Common myeloid progenitor, CD34-positive (primary cell): ENCODE data around the gene NEDD8.
A peak's percentile ranks its signal among the peaks of the same experiment; 100 is the strongest.

Experiments used
- CTCF ChIA-PET: fragments of 350-600 bp; sonication (Branson Sonifier 250); formaldehyde crosslinking; loops from one replicate; lab custom pipeline; 2021; ENCODE audit warnings: antibody characterized with exemption; lab: Charles Lee
- POLR2A ChIA-PET: fragments of 350-600 bp; sonication (Branson Sonifier 250); formaldehyde crosslinking; loops from one replicate; lab custom pipeline; 2021; ENCODE audit warnings: antibody characterized with exemption; lab: Charles Lee
- DNase-seq, 3 donors: peaks; one replicate each; pipeline versions ENCODE4 v3.0.0 to v3.0.0-alpha.2; 2013
- H3K27ac ChIP-seq, 2 experiments: 1 replicate in 1 of 2; 2 replicates in 1 of 2; pipeline ENCODE4 v1.7.0; 2013; ENCODE audit warnings: inconsistent platforms in 2 of 2, low read length in 2 of 2, mild to moderate bottlenecking in 2 of 2, low read depth in 1 of 2, moderate library complexity in 1 of 2; ENCODE audit not compliant: severe bottlenecking in 2 of 2, insufficient read depth in 1 of 2, poor library complexity in 1 of 2
- H3K27me3 ChIP-seq, 5 experiments: replicated peaks in 2 of 5; 1 replicate in 3 of 5; 2 replicates in 2 of 5; pipeline versions ENCODE4 v1.6.1 to v1.7.0; 2013; ENCODE audit warnings: low read length in 4 of 5, mild to moderate bottlenecking in 2 of 5, moderate library complexity in 2 of 5, inconsistent platforms in 1 of 5; ENCODE audit not compliant: insufficient read depth in 5 of 5, control insufficient read depth in 4 of 5
- H3K36me3 ChIP-seq, 4 experiments: 1 replicate in 2 of 4; 2 replicates in 2 of 4; pipeline versions ENCODE4 v1.6.1 to v1.7.0; 2013; ENCODE audit warnings: low read length in 3 of 4, control low read depth in 1 of 4, mild to moderate bottlenecking in 1 of 4; ENCODE audit not compliant: control insufficient read depth in 4 of 4, insufficient read depth in 4 of 4
- H3K4me1 ChIP-seq, 4 experiments: 1 replicate in 3 of 4; 2 replicates in 1 of 4; pipeline versions ENCODE4 v1.6.1 to v1.7.1; 2013; ENCODE audit warnings: low read length in 3 of 4, mild to moderate bottlenecking in 3 of 4, control low read depth in 1 of 4, inconsistent platforms in 1 of 4, moderate library complexity in 1 of 4; ENCODE audit not compliant: control insufficient read depth in 4 of 4, insufficient read depth in 4 of 4; ENCODE audit errors: control extremely low read depth in 1 of 4
- H3K4me3 ChIP-seq, 7 experiments: 1 replicate in 4 of 7; 2 replicates in 3 of 7; pipeline versions ENCODE4 v1.5.1 to v1.7.0; 2013; ENCODE audit warnings: mild to moderate bottlenecking in 7 of 7, low read length in 6 of 7, moderate library complexity in 6 of 7, inconsistent platforms in 2 of 7, low read depth in 2 of 7, control low read depth in 1 of 7; ENCODE audit not compliant: insufficient read depth in 4 of 7, control insufficient read depth in 1 of 7; ENCODE audit errors: extremely low read depth in 1 of 7
- H3K9me3 ChIP-seq, 5 experiments: 1 replicate in 4 of 5; 2 replicates in 1 of 5; pipeline versions ENCODE4 v1.6.1 to v1.7.1; 2013; ENCODE audit warnings: low read length in 4 of 5, mild to moderate bottlenecking in 2 of 5, inconsistent platforms in 1 of 5, low read depth in 1 of 5, moderate library complexity in 1 of 5; ENCODE audit not compliant: control insufficient read depth in 4 of 5, insufficient read depth in 2 of 5; ENCODE audit errors: control extremely low read depth in 1 of 5
- WGBS: methylation state at CpG from one replicate; pipeline ENCODE4 v1.1.5; 2013; ENCODE audit not compliant: insufficient coverage; 5-methylcytosine and 5-hydroxymethylcytosine counted together

NEDD8 gene

DNA sequence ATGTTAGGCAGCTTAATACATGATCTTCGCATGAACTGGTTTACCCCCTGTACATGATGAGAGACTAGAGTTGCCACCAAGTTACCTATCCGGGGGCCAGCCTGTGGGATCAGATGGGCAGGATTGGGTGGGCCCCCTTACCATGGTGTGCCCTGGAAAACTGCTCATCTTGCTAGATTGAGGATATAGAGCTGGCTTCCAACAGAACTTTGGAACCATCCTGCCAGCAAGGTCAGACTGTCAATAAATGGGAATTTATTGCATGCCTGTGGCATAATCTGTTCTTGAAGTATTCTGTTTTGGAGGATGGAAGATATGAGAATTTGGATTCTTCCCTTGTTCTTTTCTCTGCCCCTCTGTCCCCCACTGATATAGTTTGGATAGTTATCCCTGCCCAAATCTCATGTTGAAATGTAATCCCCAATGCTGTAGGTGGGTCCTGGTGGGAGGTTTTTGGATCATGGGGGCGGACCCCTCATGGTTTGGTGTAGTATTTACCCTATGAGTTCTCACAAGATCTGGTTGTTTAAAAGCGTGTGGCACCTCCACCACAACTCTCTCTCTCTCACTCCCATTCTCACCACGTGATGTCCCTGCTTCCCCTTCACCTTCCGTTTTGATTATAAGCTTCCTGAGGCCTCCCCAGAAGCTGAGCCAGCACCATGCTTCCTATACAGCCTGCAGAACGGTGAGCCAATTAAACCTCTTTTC, 33.2 kb downstream of the NEDD8 start:
- WGBS: 89% methylated on average over 5 of the region's 7 CpGs
- POLR2A ChIA-PET: no interaction called here
- no peak for DNase-seq
- Histone ChIP-seq H3K4me1 (peaks cover 4 to 32% (median 25%) of the 10 kb centered on the region in 4 experiments), H3K4me3 (no peak overlapping the region), H3K27ac (no peak overlapping the region), H3K9me3 (peaks cover 0 to 4% (median 0%) of the 10 kb centered on the region in 5 experiments), H3K27me3 (no peaks in the 10 kb centered on the region), H3K36me3 (peaks cover 6 to 22% (median 12%) of the 10 kb centered on the region in 4 experiments)
- CTCF ChIA-PET: interaction anchor here (1.5 to 1.8 kb wide), 2 partner anchors 10 to 17 kb away, joined by 4 to 6 read pairs; partner anchors contain the start of gene MDP1

DNA sequence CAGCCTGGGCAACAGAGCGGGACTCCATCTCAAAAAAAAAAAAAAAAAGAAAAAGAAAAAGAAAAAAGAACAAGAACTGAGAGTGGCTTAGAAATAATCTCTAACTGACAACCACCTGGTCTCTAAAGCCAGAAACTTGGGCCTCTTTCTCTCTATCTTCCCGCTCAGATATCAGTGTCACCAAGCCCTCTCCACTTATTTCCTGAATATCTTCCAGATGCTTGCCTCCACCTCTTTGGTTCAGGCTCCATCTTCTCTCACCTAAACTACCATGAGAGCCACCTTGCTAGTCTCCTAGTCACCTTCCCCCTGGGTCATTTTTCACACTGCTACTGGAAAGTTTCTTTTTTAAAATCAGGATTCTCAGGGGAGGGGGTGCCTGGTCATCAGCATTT, 35.1 kb downstream of the NEDD8 start:
- Histone ChIP-seq H3K4me3 (peak overlapping the region in 1 of 7 experiments; percentile 91), H3K9me3 (peaks cover 0 to 2% (median 0%) of the 10 kb centered on the region in 5 experiments), H3K4me1 (peaks cover 4 to 32% (median 25%) of the 10 kb centered on the region in 4 experiments), H3K36me3 (peaks cover 5 to 22% (median 13%) of the 10 kb centered on the region in 4 experiments), H3K27me3 (no peaks in the 10 kb centered on the region), H3K27ac (peak overlapping the region in 1 of 2 experiments; percentile 97)
- ChIA-PET POLR2A (interaction anchor here (0.9 to 2.8 kb wide), 2 partner anchors 16 to 35 kb away, joined by 3 to 25 read pairs; partner anchors contain the start of genes CHMP4A and IRF9), CTCF (interaction anchor here (1.1 to 1.8 kb wide), 4 partner anchors 11 to 37 kb away, joined by 3 to 6 read pairs (median 4); partner anchors contain the start of gene CHMP4A)
- 100% methylated on average over 1 of the region's 2 CpGs for WGBS
- DNase-seq: no peak

DNA sequence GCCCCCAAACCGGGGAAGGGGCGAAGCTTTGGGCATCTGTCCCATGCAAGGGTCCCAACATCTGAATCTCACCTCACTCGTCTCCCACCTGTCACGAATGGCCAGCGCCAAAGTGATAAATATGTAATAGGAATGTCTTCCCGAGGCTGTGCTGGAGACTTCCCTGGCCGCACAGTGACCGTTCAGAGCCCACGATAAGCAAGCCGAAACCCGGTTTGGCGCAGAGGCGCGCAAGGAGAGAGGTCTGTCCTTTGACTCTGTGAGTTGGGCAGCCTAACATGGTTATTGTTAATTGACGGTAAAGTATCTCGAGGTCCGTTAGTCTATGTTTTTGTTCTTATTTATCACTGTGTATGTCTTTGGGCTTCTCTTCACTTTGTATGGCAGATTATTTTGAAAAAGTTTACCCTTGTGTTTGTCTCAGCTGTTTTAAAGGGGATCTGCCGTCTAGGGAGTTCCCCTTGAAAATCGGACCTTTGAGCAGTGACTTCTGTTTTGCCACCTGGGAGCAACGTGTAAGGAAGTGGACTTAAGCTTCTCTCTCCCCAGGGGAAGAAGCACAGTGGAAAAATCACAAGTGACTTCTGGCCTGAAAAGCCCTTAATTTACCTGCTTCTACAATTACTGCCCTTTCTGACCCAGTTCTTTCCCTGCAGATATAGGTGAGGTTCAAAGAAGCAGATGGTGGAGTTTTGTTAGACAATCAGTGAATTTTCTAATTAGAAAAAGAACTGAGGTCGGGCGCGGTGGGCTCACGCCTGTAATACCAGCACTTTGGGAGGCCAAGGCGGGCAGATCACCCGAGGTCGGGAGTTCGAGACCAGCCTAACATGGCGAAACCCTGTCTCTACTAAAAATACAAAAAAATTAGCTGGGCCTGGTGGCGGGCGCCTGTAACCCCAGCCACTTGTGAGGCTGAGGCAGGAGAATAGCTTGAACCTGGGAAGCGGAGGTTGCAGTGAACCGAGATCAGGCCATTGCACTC, 35.8 kb downstream of the NEDD8 start:
- peak in 2 of 3 donors; percentile 38 to 41 for DNase-seq
- ChIA-PET CTCF (interaction anchor here (1.0 to 1.8 kb wide), 11 partner anchors 9 to 112 kb away, joined by 3 to 6 read pairs (median 3); partner anchors contain the start of genes CHMP4A, CIDEB and TSSK4), POLR2A (interaction anchor here (0.9 to 2.8 kb wide), 6 partner anchors 17 to 115 kb away, joined by 3 to 25 read pairs (median 5); partner anchors contain the start of genes CHMP4A, IRF9, LTB4R and REC8)
- H3K27ac ChIP-seq: peak overlapping the region; percentile 90 to 97
- peak overlapping the region; percentile 77 to 96 (median 84) for H3K4me3 ChIP-seq
- H3K36me3 ChIP-seq: peaks cover 2 to 24% (median 12%) of the 10 kb centered on the region in 4 experiments
- WGBS: 39% methylated on average over 24 of the region's 33 CpGs
- no peaks in the 10 kb centered on the region for H3K9me3 ChIP-seq
- no peaks in the 10 kb centered on the region for H3K27me3 ChIP-seq
- H3K4me1 ChIP-seq: peaks cover 4 to 32% (median 25%) of the 10 kb centered on the region in 4 experiments

DNA sequence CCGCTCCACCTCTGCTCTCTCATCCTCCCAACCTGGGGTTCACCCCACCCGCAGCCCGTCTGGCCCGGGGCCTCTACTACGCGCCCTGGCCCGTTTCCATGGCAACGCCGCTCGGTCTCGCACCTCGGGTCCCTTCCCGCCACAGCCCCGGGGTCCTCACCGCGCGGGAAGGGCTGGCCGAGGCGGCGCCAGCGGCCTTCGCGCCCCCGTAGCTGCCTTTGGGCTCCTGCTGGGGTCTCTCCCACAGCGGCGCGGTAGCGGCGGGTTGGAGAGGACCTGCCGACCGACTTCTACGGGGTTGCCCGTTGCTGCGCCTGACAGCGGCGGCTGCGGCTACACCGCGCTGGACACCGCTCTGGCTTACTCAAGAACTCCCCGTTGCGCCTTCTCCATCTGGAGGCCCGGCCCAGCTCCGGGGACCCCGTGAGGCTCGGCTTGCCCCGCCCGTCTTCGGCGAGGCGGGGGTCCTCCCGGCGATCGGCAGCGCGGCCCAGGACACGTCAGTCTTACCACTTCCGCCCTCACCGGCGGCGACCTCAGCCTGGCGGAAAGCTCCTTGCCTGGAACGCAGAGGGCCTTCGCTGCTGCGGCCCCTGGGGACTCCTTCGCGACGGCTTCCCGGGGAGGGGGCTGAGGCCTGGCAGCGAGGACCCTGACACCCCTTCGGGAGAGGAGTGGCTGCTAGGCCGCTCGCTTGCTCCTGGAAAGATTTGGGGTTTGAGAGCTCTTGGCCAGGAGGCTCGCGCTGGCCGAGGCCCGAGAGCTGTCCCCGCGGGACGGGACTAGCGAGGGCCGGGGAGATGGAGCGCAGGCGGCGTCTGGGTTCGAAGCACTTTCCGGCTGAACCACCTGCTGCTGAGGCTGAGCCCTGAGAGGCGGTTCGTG, 36.7 kb downstream of the NEDD8 start, which contains the start of gene TM9SF1:
Gene TM9SF1 (minus strand): TSS at position 256 of the 885 bp plus-strand sequence. CDS start 422 bp downstream, outside the sequence.
- Histone ChIP-seq H3K4me3 (peak within 1 kb of the TSS; percentile 77 to 96 (median 84)), H3K9me3 (no peaks in the 10 kb centered on the region), H3K27me3 (no peaks in the 10 kb centered on the region), H3K36me3 (peaks cover 2 to 25% (median 13%) of the 10 kb centered on the region in 4 experiments), H3K27ac (peak within 1 kb of the TSS; percentile 90 to 97), H3K4me1 (peaks cover 4 to 32% (median 25%) of the 10 kb centered on the region in 4 experiments)
- WGBS: under 1% methylated on average over 87 of the region's 89 CpGs
- DNase-seq: peak; percentile 93 to 96 (median 95)
- POLR2A ChIA-PET: interaction anchor here (1.2 to 2.8 kb wide), 5 partner anchors 18 to 116 kb away, joined by 3 to 25 read pairs (median 5); partner anchors contain the start of genes CHMP4A, IRF9, LTB4R and REC8
- CTCF ChIA-PET: interaction anchor here (0.7 to 1.8 kb wide), 13 partner anchors 10 to 112 kb away, joined by 3 to 6 read pairs (median 3); partner anchors contain the start of genes CIDEB and TSSK4

DNA sequence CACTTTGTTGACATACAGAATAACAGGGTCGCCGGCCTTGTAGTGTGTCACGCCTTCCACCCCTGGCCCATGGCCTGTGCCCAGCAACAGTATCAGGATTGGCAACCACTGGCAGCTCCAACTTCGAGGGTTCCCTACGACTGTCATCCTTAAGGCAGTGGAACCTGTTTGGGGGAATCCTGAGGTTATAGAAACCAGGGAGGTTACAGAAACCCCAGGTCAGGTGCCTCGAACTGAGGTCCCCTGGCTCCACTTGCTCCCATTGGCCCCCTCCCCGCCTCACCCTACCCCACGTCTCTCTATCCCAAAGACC, 37.3 kb downstream of the NEDD8 start:
- WGBS: 77% methylated on average over 6 of the region's 8 CpGs
- H3K9me3 ChIP-seq: no peaks in the 10 kb centered on the region
- DNase-seq: no peak
- H3K4me1 ChIP-seq: peaks cover 4 to 32% (median 25%) of the 10 kb centered on the region in 4 experiments
- H3K36me3 ChIP-seq: peaks cover 4 to 29% (median 16%) of the 10 kb centered on the region in 4 experiments
- no peaks in the 10 kb centered on the region for H3K27me3 ChIP-seq
- ChIA-PET POLR2A (interaction anchor here (1.2 to 2.8 kb wide), 4 partner anchors 18 to 116 kb away, joined by 3 to 25 read pairs (median 6); partner anchors contain the start of genes CHMP4A, IRF9, LTB4R and REC8), CTCF (interaction anchor here (0.7 to 1.8 kb wide), 9 partner anchors 9 to 113 kb away, joined by 3 to 6 read pairs (median 3); partner anchors contain the start of genes CIDEB, NOP9 and TSSK4)
- H3K4me3 ChIP-seq: peak overlapping the region; percentile 77 to 96 (median 84)
- H3K27ac ChIP-seq: peak overlapping the region; percentile 90 to 97
